HepG2 (cell line): ENCODE measurements around the gene IL17RC. TPM values are rescaled to one million over a fixed set of nuclear protein-coding genes. Genes with fewer than 3 reads are reported as not detected.
A peak's percentile ranks its signal among the peaks of the same experiment; 100 is the strongest.

Source experiments
- FOXJ3 ChIP-seq: sonication (generic); formaldehyde crosslinking; IDR thresholded peaks from 2 replicates; pipeline ENCODE4 v1.4.0; 2020; ENCODE audit warnings: missing genetic modification reagents, mild to moderate bottlenecking, borderline replicate concordance
- PCBP2 ChIP-seq: fragments of 200-400 bp; formaldehyde crosslinking; optimal IDR thresholded peaks from 2 replicates; pipeline ENCODE3; 2018; ENCODE audit warnings: low read length, low read depth; ENCODE audit not compliant: poor library complexity, severe bottlenecking
- PREB ChIP-seq: sonication (generic); formaldehyde crosslinking; IDR thresholded peaks from 2 replicates; pipeline ENCODE4 v1.4.0; 2020; ENCODE audit warnings: missing genetic modification reagents
- ZBTB25 ChIP-seq: IDR thresholded peaks from 2 replicates; pipeline ENCODE4 v1.6.1; 2018; ENCODE audit warnings: missing genetic modification reagents
- ZBTB40 ChIP-seq, 2 experiments: fragments of 450-650 bp in 1 of 2; sonication (generic) in 1 of 2; formaldehyde crosslinking in 1 of 2; IDR thresholded peaks; 2 replicates each; pipeline versions ENCODE4 v1.6.1 to v1.8.0; 2016 to 2022; ENCODE audit warnings: antibody characterized with exemption in 1 of 2, mild to moderate bottlenecking in 1 of 2, missing genetic modification reagents in 1 of 2
- ZNF292 ChIP-seq: sonication (generic); formaldehyde crosslinking; IDR thresholded peaks from 2 replicates; pipeline ENCODE4 v1.8.1; 2022; ENCODE audit warnings: mild to moderate bottlenecking, low read depth, missing genetic modification reagents, borderline replicate concordance
- ZNF326 ChIP-seq: sonication (generic); formaldehyde crosslinking; IDR thresholded peaks from 2 replicates; pipeline ENCODE4 v1.4.0; 2020; ENCODE audit warnings: missing genetic modification reagents, borderline replicate concordance
- ZNF501 ChIP-seq: sonication (generic); formaldehyde crosslinking; IDR thresholded peaks from 2 replicates; pipeline ENCODE4 v1.5.1; 2020; ENCODE audit warnings: mild to moderate bottlenecking, moderate library complexity, missing genetic modification reagents
- ZNF546 ChIP-seq: sonication (generic); formaldehyde crosslinking; conservative IDR thresholded peaks from 2 replicates; pipeline ENCODE4 v1.8.1; 2023; ENCODE audit warnings: mild to moderate bottlenecking, missing genetic modification reagents
- ZNF737 ChIP-seq: sonication (generic); formaldehyde crosslinking; IDR thresholded peaks from 2 replicates; pipeline ENCODE4 v1.5.0; 2020; ENCODE audit warnings: missing genetic modification reagents, mild to moderate bottlenecking, borderline replicate concordance
- ZNF782 ChIP-seq: sonication (generic); formaldehyde crosslinking; IDR thresholded peaks from 2 replicates; pipeline ENCODE4 v1.4.0; 2020; ENCODE audit warnings: missing genetic modification reagents, mild to moderate bottlenecking, borderline replicate concordance
- ZNF883 ChIP-seq: sonication (generic); formaldehyde crosslinking; IDR thresholded peaks from 2 replicates; pipeline ENCODE4 v1.5.1; 2020; ENCODE audit warnings: mild to moderate bottlenecking, missing genetic modification reagents; ENCODE audit errors: not compliant biosample characterization
- polyA plus RNA-seq, 8 experiments: library from polyadenylated mRNA; depleted of rRNA in 3 of 8; stranded (reverse) in 7 of 8; unstranded in 1 of 8; fragments of >200 nt; fragmentation: Illumina TruSeq in 4 of 8; extraction: Trizol in 4 of 8; gene quantifications; 2 replicates each; pipeline versions ENCODE4 v1.2.1 to v1.2.3, GENCODE V29; 2011 to 2016; ENCODE audit warnings: low read depth in 4 of 8, missing spikeins in 1 of 8, mixed read lengths in 1 of 8; ENCODE audit not compliant: insufficient read depth in 1 of 8
- total RNA-seq, 5 experiments: library from RNA; depleted of rRNA; stranded (reverse); fragments of >200 nt; fragmentation: Illumina TruSeq; extraction: Trizol; gene quantifications; 2 replicates each; pipeline ENCODE4 v1.2.3, GENCODE V29; 2016; ENCODE audit warnings: low read depth in 1 of 5
- TF ChIP-seq, protein P1 (sequence below): sonication (generic); formaldehyde crosslinking; IDR thresholded peaks from 2 replicates; pipeline ENCODE4 v1.9.0; 2021; ENCODE audit warnings: missing genetic modification reagents, borderline replicate concordance

Gene IL17RC
- total and polyA plus RNA-seq, 2 of the 13 experiments (the other 11 are each of a cell fraction or from before 2014, with no cell fraction given) = 20.7 to 24.0 TPM

DNA sequence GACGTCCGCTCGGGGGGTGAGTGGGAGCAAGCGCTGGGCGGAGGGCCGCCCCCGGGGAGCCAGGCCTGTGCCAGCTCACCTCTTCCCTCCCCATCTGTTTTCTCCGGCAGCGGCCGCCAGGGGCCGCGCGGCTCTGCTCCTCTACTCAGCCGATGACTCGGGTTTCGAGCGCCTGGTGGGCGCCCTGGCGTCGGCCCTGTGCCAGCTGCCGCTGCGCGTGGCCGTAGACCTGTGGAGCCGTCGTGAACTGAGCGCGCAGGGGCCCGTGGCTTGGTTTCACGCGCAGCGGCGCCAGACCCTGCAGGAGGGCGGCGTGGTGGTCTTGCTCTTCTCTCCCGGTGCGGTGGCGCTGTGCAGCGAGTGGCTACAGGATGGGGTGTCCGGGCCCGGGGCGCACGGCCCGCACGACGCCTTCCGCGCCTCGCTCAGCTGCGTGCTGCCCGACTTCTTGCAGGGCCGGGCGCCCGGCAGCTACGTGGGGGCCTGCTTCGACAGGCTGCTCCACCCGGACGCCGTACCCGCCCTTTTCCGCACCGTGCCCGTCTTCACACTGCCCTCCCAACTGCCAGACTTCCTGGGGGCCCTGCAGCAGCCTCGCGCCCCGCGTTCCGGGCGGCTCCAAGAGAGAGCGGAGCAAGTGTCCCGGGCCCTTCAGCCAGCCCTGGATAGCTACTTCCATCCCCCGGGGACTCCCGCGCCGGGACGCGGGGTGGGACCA, 16.1 kb downstream of the IL17RC start (continued):
- TF ChIP-seq, protein P1, sequence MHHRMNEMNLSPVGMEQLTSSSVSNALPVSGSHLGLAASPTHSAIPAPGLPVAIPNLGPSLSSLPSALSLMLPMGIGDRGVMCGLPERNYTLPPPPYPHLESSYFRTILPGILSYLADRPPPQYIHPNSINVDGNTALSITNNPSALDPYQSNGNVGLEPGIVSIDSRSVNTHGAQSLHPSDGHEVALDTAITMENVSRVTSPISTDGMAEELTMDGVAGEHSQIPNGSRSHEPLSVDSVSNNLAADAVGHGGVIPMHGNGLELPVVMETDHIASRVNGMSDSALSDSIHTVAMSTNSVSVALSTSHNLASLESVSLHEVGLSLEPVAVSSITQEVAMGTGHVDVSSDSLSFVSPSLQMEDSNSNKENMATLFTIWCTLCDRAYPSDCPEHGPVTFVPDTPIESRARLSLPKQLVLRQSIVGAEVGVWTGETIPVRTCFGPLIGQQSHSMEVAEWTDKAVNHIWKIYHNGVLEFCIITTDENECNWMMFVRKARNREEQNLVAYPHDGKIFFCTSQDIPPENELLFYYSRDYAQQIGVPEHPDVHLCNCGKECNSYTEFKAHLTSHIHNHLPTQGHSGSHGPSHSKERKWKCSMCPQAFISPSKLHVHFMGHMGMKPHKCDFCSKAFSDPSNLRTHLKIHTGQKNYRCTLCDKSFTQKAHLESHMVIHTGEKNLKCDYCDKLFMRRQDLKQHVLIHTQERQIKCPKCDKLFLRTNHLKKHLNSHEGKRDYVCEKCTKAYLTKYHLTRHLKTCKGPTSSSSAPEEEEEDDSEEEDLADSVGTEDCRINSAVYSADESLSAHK = no peak
- TF ChIP-seq ZNF546 (CRISPR knock-in tag) = peak; percentile 73; the same call in 1 of the 2 replicates
- peak; percentile 89 for TF ChIP-seq ZNF501
- no peak for TF ChIP-seq ZNF292 (CRISPR knock-in tag)
- peak; percentile 12; the same call in 1 of the 2 replicates for TF ChIP-seq FOXJ3 (CRISPR knock-in tag)
- TF ChIP-seq ZNF782 (CRISPR knock-in tag) = peak; percentile 71; the same call in 1 of the 2 replicates
- TF ChIP-seq ZBTB40 (IDR thresholded peaks at IDR 0.05) = no peak
- TF ChIP-seq ZBTB40 (CRISPR knock-in tag; IDR thresholded peaks at IDR 0.05) = peak; percentile 73
- TF ChIP-seq ZNF326 (CRISPR knock-in tag) = no peak
- TF ChIP-seq PCBP2 = no peak
- TF ChIP-seq ZBTB25 (CRISPR knock-in tag) = no peak
- no peak for TF ChIP-seq ZNF883
- 0 out of 2 replicates have a peak, but pooled peaks have one; percentile 50 for TF ChIP-seq ZNF737 (CRISPR knock-in tag)
- TF ChIP-seq PREB = no peak
